Measurements from ENCODE around the gene RPS10.

RPS10 gene

DNA sequence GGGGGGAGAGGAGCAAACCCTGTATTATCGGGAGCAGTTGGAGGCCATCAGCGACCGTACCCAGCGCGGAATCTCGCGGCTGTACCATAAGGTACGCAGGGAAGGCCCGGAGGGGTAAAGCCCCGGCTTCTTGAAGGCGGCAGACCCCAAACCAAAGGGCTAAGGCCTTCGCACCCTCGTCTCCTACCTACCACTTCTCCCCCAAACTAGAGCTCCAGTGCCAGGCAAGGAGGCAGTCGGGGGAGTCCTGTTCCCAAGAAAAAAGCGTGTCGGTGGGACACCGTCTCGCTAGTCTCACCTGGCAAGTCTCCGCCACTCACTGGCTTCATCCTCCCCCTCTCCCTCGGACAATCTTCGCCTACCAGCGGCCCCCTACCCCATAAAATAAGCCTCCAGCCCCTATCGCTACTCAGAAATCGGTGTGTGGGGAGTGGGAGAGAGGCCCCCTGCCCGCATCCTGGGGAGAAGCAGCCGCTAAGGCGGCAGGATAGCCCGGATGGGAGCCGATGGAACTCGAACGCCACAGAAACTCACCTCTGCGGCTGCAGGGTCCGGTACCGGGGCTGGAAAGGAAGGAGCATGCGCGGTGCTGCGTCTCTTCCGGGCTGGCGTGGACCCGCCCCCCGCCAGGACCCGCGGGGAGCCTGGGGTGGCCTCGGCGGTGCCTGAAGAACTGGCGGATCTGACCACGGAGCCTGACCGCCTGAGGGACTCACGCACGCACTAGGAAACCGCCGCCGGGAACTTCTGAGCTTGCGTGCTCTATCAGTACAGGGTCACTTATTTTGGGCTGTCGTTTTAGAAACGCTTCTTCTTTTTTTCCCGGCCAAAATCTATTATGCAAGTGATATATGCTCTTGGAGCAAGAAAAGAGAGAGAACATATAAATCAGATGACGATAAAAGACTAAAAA, at the start of gene RPS10:
TSS of gene RPS10 (minus strand) at position 572 of the 913 bp plus-strand sequence. CDS start 848 bp downstream, outside the sequence.
- peak; percentile 59 for DNase-seq

DNA sequence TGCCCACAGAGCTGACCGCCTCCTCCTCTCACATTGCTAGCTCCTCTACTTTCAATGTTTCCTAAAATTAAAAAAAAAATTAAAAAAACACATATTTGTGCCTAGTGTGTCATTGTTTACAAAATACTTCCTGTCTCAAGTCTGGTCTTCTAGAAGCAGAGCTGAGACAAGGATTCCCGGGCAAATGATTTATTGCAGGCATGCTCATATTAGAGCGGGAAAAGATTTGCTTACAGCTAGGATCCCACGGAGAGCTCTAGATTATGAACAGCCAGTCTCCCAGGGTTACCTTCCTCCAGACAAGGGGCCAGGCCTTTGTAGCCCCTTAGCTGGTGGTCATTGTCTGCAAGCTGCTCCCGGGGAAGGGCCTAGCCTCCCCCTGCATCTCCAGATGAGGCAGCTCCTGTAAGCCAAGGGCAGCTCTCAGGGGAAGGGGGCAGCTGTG, 49.4 kb upstream of the RPS10 start:
- DNase-seq, result no peak

DNA sequence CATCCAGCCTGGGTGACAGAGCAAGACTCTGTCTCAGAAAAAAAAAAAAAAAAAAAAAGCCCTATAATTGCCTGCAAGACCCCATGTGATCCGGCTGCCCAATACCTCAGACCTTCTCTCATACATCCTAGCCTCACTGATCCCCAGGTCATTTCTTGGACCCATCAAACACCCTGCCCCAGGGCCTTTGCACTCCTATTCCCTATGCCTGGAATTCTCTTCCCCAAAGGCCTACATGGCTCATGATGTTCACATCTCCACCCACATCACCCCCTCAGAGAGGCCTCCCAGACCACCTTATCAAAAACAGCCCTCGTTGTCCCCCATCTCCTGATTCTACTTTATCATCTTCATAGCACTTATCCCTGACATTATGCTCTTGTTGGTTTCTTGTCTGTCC, 48.9 kb upstream of the RPS10 start:
- no peak for DNase-seq

DNA sequence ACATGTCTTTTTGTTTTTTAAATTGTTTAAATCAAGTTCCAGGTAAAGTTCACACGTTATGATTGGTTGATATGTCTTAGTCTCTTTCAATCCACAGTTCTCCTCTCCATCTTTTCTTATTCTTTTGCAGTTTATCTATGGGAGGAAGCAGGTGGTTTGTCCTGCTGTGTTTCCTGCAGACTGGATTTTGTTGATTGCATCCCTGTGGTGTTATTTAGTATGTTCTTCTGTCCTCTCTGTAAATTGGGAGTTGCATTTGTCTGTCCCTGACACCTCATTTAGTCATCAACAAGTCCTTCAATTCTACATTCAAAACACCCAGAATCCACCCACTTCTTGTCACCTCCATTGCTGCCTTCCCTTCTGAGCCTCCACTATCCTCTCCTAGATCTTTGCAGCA, 48.1 kb upstream of the RPS10 start:
- DNase-seq, result no peak

DNA sequence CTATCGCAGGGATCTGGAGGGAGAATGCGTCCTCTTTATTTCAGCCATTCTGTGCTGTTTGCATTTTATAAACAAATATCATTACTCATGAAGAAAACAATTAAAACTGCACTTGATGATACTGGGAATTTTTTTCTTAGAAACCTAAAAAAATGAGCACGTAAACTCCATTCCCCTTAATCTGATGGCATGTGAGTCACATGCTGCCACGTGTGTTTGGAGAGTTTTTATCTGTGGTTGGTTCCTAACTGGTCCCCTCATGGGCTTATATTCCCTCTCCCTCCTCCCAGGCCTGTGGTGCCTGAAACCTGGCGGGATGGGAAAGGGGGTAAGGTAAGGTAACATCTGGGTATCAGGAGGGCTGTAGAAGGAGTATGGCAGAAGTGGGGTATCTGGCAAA, 46.6 kb upstream of the RPS10 start:
- DNase-seq, result no peak

DNA sequence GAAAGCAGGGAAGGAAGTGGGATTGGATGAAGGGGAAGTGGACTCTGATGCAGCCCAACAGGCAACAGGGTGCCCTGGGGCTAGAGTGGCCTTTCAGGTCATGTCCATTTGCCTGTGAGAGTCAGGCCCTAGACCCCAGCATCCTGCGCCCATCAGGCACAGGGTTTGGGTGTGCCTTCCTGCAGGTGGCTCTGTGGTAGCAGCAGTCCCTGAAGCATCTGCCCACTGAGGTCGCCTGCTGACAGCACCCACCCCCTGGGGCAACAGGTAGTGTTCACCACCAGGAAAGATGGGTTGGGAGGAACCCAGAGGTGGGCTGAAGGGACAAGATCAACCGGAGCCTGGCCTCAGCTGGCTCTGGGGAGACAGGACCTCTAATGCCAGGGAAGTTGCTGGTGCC, 43.6 kb upstream of the RPS10 start:
- DNase-seq, result no peak

DNA sequence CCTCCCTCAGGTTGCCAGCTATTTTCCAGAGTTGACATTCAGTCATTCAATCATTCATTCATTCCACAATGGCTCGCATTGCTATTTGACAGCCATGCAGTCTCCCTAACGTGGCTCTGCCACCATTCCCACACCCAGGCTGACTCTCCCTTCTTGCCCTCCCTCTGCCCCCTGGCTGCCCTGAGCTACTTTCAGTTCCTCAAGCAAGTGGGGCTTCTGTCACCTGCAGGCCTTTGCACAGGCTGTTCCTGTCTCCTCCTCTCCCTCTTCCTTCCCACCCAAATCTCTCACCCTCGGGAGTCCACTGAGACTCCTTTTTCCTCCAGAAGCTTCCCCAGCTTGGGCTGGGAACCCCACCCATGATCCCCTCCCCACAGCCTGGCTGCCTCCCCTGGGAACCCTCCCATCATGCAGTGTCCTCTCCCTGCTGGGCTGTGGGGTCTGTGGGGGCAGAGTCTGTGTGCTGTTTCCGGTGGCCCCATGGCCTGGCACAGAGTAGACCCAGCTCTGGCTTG, 42.6 kb upstream of the RPS10 start:
- no peak for DNase-seq

DNA sequence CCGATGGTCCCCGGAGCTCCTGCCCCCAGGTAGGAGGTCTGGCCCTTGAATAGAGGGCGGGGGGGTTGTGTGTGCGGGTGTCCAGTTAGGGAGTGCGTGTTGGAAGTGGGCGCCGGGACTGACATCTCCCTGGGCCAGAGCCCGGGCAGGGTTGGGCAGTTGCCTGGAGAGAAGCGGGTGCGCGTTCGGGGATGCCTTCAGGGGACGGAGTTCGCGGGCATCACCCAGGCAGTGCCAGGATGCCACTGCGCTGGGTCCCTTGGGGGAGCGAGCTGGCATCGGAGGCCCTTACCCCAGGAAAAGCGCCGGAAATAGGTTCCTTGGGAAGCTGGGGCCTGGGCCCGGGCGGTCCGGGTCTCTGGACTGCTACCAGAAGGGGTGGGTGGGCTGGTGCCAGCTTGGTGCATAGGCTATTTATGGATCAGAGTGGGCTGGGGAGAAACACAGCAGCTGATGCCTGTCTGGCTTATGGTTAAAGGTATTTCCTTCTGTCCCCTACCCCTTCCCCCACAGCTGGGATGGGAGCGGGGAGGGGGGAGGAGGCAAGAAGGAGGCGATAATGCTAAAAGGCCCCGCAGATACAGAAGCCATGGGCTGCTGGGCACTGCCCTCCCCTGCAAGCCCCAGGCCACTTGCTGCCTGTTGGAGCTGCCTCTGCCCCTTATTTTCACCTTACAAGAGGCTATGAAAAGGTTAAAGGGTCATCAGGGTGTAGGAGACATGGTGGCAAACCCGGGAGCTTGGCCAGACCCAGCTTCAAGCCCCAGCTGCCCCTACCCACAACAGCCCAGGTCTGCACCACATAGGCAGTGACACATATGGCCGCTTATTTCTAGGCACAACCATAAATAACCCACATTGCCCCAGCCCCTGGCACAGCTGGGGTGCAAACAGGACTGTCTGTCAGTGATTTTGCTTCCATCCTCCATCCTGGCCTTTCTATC, 40.6 kb upstream of the RPS10 start:
- DNase-seq, result no peak

DNA sequence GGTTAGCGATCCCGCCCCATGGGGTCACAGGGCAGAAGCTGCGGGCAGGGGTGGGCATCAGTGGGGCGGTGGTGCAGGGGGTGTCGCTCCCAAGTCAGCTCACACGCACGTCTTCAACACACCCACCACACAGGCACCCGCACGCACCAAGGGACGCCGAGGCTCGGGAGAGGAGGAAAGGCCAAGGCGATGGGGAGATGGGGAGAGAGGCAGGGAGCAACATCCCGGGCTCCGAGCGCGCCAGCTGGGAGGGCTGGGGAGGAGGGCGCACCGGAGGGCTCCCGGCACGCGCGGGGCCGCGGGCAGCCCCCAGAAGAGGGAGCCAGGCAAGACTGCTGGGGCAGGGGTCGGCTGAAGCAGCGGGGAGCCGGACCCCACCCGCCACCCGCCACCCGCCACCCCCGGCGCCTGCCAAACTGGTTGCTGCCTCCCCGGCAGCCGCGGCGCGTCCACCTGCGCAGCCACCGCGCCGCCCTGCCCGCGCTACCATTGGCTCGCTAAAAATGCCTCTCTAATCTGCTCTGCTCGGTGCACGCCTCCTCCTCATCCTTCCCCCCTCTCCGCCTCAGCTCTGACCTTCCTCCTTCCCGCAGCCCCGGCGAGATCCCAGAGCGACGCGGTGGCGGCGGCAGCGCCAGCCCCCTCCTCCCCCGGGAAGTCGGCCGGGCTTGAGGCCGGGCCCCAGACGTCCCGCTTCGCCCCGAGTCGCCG, 39.8 kb upstream of the RPS10 start, which contains the start of gene PACSIN1:
TSS of gene PACSIN1 (plus strand) at position 546 of the 711 bp plus-strand sequence. CDS start 60,230 bp downstream, outside the sequence.
- no peak for DNase-seq

DNA sequence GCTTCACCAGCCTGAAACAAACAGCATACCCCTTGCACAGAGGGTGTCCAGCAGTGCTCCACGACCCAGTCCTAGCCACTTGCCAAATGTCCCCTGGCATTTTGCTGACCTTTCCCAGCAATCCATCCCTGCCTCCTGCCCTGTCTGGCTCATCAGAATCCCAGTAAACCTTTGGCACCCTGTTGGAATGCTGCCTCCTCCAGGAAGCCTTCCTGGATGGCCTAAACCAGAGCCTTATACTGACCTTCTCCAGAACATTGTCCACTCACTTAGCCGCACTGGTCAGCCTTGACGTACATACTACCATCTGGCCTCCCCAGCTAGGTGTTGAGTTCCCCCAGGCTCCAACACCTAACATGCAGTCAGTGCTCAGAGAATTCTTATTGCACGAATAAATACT, 38.0 kb upstream of the RPS10 start:
- DNase-seq, result no peak

DNA sequence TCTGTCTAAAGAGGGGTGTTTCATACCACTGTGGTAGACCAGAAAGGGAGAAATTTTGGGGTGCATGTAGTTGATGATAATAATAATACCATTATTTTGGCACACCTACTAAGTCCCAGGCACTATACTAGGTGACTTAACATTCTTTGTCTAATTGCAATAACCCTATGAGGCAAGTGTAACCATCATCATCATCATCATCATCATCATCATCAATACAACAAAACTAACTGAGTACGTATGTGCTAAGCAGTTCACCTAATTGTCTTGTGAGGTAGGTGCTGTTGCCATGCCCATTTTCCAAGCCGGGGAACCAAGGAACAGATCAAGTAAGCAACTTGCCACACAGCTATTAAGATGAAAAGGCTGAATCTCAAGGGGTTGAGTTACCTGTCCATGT, 37.4 kb upstream of the RPS10 start:
- no peak for DNase-seq

DNA sequence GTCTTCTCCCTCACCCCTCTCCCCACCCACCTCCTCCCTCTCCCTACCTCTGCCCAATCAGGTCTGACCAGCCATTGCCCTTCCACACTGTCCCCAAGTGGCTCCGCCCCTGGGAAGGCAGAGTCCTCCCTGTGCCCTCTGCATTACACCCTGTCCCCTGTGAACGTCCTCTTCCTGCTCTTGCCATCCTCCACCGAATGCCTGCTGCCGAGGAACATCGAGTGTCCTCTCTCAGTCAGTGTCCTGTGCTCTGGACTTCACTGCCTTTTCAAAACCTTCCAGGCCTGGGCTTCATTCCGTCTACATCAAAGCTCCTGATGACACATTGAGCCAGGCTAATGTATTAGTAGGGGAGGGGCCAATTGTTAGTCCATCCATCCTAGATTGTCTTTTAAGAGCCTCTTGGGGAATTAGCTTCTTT, 36.7 kb upstream of the RPS10 start:
- DNase-seq, result no peak

DNA sequence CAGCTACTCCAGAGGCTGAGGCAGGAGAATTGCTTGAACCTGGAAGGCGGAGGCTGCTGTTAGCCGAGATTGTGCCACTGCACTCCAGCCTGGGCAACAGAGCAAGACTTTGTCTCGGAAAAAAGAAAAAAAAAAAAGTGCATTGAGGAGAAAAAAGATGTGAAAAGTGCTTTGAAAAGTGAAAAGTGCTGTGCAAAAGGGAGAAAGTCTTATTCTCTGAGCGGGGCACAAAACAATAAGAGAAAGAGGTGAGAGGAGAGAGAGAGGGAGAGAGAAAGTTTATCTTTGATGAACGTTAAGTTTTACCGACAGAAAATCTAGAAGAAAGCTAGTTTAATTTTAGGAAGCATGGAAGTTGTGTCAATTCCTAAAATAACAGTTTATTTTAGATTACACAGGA, 36.1 kb upstream of the RPS10 start:
- no peak for DNase-seq

DNA sequence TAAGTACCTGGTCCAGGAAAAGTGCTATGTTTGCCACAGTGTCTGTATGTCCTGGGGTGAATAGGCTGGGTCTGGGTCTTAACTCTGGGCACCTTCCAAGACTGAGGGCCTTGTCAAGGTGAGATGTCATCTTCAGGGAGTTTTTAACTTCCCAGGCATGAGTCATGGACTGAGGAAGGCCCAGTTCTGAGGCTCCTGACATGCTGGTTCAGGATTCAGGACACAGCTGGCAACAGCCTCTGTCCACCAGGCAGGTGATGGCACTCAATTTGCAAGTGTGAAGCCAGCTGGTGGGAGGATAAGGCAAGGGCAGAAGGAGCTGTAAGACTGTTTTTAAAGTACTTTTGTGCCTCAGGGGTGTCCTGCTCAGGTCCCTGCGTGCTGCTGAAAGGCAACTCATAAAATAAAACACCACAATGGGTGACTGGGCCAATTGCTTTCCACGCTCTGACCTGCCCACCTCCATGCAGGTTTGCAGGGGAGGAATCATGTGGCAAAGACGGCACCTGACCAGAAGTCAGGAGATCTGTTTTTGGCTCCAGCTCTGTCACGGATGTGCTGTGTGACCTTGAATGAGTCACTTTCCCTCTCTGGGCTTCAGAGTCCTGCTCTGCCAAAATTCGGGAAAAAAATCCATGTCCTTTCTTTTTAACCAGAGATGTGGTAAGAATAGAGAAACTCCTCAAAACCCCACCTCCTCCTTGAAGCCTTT, 35.1 kb upstream of the RPS10 start:
- no peak for DNase-seq

DNA sequence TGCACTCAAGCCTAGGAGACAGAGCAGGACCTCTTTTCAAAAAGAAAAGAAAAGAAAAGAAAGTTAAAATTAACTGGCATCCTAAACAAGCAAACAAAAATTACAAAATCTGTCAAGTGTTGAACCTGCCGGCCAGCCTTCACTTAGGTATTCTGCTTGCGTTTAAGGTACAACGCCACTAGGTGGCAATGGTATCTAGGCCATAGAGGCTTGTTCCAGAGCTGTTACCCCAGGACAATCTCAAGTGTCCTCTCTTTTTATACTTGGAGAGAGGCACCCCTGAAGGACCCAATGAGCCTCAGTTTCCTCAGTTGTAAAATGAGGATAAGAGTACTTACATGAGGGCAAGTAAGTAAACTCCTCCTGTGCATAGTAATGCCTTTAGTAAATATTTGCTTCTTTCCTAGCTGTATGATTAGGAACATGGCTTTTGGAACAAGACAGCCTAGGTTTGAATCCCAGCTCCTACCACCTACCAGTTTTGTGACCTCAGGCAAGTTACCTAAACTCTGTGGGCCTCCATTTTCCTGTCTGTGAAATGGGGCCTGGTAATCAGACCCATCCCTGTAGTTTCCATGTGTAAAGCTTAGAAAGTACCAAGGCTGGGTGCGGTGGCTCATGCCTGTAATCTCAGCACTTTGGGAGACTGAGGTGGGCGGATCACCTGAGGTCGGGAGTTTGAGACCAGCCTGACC, 34.2 kb upstream of the RPS10 start:
- no peak for DNase-seq

DNA sequence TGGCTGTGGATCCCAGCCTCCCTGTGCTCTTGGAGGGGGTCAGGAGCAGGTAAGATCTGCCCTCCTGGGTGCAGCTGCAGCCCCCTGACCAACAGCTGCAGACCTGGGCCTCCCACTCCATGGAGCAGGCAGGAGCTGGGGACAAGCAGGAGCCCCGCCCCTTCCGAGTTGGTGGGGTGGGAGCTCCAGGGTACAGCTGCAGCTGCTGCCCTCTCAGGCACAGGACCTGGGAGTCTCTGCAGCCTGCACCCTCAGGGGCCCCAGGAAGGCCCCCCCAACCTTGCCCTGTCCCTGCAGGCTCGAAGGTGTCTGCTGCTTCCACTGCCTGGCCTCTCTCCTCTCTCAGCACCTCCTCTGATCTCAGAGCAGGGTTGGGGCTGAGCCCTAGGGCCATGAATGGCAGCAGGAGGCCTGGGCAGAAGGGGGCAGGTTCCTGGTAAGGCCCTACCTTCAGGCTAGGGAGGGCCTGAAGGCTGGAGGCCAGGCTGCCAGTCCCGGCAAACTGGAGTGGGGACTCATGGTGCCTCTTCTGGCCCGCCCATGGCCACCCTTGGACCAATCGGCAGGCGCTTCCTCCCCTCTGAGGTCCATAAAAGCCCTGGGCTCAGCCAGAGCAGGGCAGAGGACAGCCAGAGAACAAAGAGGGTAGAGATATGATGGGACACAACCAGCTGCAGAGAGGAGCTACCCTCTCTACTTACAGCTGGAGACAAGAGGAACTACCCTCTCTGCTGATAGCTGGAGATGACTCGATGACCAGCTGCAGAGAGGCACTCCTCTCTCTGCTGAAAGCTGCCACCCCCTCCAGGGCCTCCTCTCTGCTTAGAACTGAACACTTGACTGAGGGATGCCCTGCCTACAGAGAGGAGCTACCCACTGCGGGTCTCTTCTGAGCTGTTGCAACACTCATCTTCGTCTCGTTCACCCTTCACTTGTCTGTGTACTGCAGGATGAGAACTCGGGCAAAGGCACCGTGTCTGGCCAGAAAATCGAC, 32.2 kb upstream of the RPS10 start:
- DNase-seq, result no peak

DNA sequence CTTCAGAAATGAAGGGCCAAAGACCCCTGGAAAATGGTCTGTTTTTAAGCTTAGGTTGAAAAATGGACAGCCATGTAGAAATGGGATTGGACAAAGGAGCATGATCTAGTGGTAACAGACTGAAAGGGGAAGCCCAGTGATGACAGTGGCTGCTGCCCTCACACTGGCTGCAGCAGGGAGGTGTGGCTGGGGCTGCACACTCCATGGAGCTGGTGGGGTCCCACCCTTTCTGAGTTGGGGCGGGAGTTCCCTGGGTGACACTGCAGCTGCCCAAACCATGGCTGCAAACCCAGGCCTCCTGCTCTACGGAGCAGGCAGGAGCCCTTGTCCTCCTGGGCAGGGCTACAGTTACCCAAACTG, 31.5 kb upstream of the RPS10 start:
- no peak for DNase-seq

DNA sequence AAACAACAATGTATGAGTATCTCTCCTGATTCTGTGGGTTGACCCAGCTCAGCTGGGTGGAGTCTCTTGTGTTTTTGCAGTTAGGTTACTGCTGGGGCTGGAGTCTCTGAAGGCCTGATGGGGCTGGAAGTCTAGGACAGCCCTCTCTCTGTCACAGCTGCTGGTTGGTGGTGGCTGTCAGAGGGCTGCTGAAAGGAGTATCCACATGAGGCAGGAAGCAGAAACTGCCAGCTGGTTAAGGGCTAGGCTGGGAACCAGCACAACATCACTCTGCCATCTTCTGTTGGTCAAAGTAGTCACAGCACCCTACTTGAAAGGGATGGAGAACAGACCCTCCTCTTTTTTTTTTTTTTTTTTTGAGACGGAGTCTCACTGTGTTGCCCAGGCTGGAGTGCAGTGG, 30.0 kb upstream of the RPS10 start:
- DNase-seq, result no peak

DNA sequence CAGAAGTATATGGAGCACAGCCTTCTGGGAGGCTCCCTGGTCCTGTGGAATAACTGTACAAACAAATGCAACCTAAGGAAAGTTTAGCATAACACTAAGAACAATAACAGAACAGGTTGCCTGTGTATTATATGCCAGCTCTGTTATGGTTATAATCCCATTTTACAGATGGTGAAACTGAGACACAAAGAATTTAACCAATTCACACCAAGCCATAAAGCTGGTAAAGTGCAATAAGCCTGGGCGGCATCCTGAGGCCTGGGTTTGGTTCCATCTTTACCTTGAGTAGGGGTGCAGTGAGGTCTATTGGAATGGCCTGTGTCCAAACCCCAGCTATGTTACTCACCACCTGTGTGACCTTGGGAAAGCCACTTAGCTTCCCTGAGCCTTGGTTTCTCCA, 25.3 kb upstream of the RPS10 start:
- no peak for DNase-seq

DNA sequence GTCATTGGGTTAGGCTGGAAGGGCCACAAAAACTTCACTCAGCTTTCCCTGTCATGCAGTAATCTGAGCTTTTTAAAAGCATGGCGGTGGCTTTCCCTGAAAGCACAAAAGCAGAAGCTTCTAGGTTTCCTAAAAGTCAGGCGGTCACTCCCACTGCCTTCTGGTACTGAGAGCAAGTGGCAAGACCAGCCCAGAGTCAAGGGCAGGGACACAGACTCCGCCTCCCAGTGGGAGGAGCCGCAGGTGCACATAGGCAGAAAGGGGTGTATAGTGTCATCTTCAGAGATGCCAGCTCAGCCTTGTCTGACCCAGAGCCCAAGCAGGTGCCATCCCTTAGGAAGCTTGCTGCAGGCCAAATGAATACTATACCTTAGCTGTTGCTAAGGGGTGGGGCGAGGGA, 22.0 kb upstream of the RPS10 start:
- DNase-seq, result no peak
